ENCODE data around the gene RIN2.

RIN2 gene

GRCh38 chr20:19714579-19714840, 43.5 kb upstream of the RIN2 start (continued):
- TF ChIP-seq CREB5 (CRISPR knock-in tag; IDR thresholded peaks at IDR 0.05; ENCODE audit: low read depth) (no peak), TOX (CRISPR knock-in tag; IDR thresholded peaks at IDR 0.05; ENCODE audit: borderline replicate concordance) (no peak), SNAI2 (CRISPR knock-in tag; IDR thresholded peaks at IDR 0.05) (no peak), RARB (CRISPR knock-in tag; IDR thresholded peaks at IDR 0.05) (no peak), ZNF70 (CRISPR knock-in tag; IDR thresholded peaks at IDR 0.05) (no peak), ARNTL (CRISPR knock-in tag; IDR thresholded peaks at IDR 0.05; ENCODE audit: borderline replicate concordance, low read depth) (no peak), ESRRG (CRISPR knock-in tag; IDR thresholded peaks at IDR 0.05) (no peak)

- no peak for ATAC-seq
- TF ChIP-seq ISL1 (CRISPR knock-in tag; IDR thresholded peaks at IDR 0.05) (no peak), BACH2 (CRISPR knock-in tag; IDR thresholded peaks at IDR 0.05; ENCODE audit: borderline replicate concordance) (no peak), ZFP3 (CRISPR knock-in tag; IDR thresholded peaks at IDR 0.05) (no peak), ARNTL (CRISPR knock-in tag; IDR thresholded peaks at IDR 0.05; ENCODE audit: borderline replicate concordance, low read depth) (no peak), CREB5 (CRISPR knock-in tag; IDR thresholded peaks at IDR 0.05; ENCODE audit: low read depth) (no peak), TOX (CRISPR knock-in tag; IDR thresholded peaks at IDR 0.05; ENCODE audit: borderline replicate concordance) (no peak), ZNF565 (CRISPR knock-in tag; conservative IDR thresholded peaks at IDR 0.05; ENCODE audit: low read depth) (no peak), RARB (CRISPR knock-in tag; IDR thresholded peaks at IDR 0.05) (no peak), SNAI2 (CRISPR knock-in tag; IDR thresholded peaks at IDR 0.05) (no peak), ZC3H10 (CRISPR knock-in tag; IDR thresholded peaks at IDR 0.05) (no peak), GLIS3 (CRISPR knock-in tag; IDR thresholded peaks at IDR 0.05) (no peak), TCF4 (CRISPR knock-in tag; IDR thresholded peaks at IDR 0.05; ENCODE audit: borderline replicate concordance) (no peak), OSR1 (CRISPR knock-in tag; IDR thresholded peaks at IDR 0.05) (no peak), CSDC2 (CRISPR knock-in tag; IDR thresholded peaks at IDR 0.05) (no peak), ZNF70 (CRISPR knock-in tag; IDR thresholded peaks at IDR 0.05) (no peak)
Observed at GRCh38 chr20:19715986-19716385, 42.1 kb upstream of the RIN2 start.

DNA sequence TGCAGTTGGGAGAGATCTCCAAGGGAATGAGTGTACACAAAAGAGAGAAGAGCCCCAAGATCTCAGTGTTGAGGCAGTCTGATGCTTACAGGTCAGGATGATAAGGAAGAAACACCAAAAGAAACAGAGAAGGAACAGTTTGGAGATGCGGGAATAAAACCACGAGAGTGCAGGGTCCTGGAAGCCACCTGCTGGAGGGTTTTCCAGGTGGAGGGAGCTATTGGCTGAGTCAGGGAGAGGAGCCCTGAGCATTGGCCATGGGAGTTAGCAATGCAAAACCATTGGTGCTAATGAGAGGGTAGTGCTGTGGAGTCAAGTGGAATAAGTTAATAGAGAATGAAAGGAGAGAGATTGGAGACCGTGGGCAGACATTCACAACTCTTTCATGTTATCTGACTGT, 39.2 kb upstream of the RIN2 start:
- TF ChIP-seq ZFP30 (CRISPR knock-in tag; IDR thresholded peaks at IDR 0.05) (no peak), TOX (CRISPR knock-in tag; IDR thresholded peaks at IDR 0.05; ENCODE audit: borderline replicate concordance) (no peak), ZNF565 (CRISPR knock-in tag; conservative IDR thresholded peaks at IDR 0.05; ENCODE audit: low read depth) (no peak), OSR1 (CRISPR knock-in tag; IDR thresholded peaks at IDR 0.05) (no peak), ESRRG (CRISPR knock-in tag; IDR thresholded peaks at IDR 0.05) (no peak), CREB5 (CRISPR knock-in tag; IDR thresholded peaks at IDR 0.05; ENCODE audit: low read depth) (no peak), PPARA (CRISPR knock-in tag; IDR thresholded peaks at IDR 0.05; ENCODE audit: borderline replicate concordance) (no peak), TSHZ2 (CRISPR knock-in tag; IDR thresholded peaks at IDR 0.05) (no peak), ZC3H10 (CRISPR knock-in tag; IDR thresholded peaks at IDR 0.05) (no peak)
- TF ChIP-seq, protein P1, sequence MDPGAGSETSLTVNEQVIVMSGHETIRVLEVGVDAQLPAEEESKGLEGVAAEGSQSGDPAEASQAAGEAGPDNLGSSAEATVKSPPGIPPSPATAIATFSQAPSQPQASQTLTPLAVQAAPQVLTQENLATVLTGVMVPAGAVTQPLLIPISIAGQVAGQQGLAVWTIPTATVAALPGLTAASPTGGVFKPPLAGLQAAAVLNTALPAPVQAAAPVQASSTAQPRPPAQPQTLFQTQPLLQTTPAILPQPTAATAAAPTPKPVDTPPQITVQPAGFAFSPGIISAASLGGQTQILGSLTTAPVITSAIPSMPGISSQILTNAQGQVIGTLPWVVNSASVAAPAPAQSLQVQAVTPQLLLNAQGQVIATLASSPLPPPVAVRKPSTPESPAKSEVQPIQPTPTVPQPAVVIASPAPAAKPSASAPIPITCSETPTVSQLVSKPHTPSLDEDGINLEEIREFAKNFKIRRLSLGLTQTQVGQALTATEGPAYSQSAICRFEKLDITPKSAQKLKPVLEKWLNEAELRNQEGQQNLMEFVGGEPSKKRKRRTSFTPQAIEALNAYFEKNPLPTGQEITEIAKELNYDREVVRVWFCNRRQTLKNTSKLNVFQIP (CRISPR knock-in tag; IDR thresholded peaks at IDR 0.05; ENCODE audit: borderline replicate concordance, low read depth) = no peak
- TF ChIP-seq, protein P2, sequence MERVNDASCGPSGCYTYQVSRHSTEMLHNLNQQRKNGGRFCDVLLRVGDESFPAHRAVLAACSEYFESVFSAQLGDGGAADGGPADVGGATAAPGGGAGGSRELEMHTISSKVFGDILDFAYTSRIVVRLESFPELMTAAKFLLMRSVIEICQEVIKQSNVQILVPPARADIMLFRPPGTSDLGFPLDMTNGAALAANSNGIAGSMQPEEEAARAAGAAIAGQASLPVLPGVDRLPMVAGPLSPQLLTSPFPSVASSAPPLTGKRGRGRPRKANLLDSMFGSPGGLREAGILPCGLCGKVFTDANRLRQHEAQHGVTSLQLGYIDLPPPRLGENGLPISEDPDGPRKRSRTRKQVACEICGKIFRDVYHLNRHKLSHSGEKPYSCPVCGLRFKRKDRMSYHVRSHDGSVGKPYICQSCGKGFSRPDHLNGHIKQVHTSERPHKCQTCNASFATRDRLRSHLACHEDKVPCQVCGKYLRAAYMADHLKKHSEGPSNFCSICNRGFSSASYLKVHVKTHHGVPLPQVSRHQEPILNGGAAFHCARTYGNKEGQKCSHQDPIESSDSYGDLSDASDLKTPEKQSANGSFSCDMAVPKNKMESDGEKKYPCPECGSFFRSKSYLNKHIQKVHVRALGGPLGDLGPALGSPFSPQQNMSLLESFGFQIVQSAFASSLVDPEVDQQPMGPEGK (CRISPR knock-in tag; IDR thresholded peaks at IDR 0.05; ENCODE audit: borderline replicate concordance) = no peak
- no peak for ATAC-seq

Data from SK-N-SH treated with all-trans-retinoic acid at 6 μM for 48 hours (cell line).